Measurements from ENCODE around the gene GLRX3. TPM values are rescaled to one million over a fixed set of nuclear protein-coding genes. Genes with fewer than 3 reads are reported as not detected.

GLRX3 gene
- total RNA-seq, 1 donor from 2014 or later = 200 TPM

DNA sequence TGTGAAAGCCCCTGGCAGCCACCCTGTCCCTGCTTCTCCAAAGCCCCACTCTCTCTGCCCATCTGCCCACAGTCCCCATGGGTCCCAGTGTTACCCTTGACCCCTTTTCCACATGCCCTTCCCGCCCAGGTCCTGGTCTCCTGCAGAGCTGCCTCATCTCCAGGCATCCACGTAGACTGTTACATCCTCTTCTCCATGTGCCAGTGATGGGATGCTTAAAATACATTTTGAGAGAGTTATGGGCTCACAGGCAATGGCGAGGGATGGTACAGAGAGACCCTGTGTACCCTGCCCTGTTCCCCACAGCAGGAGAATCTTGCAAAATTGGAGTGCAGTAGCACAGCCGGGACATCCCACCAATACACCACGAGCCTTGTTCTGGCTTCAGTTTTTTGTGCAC lies 56.8 kb downstream of the GLRX3 start:
- peaks cover 7% of the 10 kb centered on the region for H3K36me3 ChIP-seq (ENCODE audit: control insufficient read depth, insufficient read depth, low read length)
- TF ChIP-seq, protein P1, sequence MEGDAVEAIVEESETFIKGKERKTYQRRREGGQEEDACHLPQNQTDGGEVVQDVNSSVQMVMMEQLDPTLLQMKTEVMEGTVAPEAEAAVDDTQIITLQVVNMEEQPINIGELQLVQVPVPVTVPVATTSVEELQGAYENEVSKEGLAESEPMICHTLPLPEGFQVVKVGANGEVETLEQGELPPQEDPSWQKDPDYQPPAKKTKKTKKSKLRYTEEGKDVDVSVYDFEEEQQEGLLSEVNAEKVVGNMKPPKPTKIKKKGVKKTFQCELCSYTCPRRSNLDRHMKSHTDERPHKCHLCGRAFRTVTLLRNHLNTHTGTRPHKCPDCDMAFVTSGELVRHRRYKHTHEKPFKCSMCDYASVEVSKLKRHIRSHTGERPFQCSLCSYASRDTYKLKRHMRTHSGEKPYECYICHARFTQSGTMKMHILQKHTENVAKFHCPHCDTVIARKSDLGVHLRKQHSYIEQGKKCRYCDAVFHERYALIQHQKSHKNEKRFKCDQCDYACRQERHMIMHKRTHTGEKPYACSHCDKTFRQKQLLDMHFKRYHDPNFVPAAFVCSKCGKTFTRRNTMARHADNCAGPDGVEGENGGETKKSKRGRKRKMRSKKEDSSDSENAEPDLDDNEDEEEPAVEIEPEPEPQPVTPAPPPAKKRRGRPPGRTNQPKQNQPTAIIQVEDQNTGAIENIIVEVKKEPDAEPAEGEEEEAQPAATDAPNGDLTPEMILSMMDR (IDR thresholded peaks at IDR 0.05; ENCODE audit: insufficient read depth, low read length, severe bottlenecking) = no peak
- no peak overlapping the region for H3K4me3 ChIP-seq (ENCODE audit: low read depth, low read length)
- no peaks in the 10 kb centered on the region for H3K27me3 ChIP-seq (ENCODE audit: control insufficient read depth, insufficient read depth, low read length)
- FAIRE-seq (no peak), DNase-seq (ENCODE audit: low read depth) (no peak)

DNA sequence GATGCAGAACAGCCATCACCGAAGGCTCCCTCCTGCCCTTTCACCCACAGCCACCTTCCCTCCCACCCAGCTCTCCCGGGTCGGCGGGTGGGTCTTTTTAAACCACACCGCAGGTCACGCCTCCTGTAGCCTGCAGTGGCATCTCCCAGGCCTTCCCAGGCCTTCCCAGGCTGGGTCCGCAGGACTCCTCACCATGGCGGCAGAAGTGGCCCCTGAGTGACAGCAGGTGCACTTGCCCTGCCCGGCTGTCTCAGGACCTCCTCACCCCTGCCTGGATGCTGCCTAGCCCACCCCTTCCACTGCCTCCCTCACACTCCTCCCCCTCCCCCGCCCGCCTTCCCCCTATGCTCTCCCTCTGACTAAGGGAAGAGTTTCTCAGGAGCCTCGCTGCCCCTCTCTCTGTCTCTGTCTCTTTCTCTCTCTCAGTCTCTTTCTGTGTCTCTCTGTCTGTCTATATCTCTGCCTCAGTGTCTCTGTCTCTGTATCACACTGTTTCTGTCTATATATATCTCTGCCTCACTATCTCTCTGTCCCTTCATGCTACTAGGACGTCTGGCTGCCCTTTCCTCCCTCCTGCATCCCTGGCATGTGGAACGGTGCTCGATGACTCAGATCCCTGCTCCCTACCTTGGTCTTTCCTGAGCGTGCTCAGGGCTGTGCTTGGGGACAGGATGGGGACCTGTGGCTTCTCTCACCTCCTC lies 57.5 kb downstream of the GLRX3 start:
- TF ChIP-seq, protein P1 (IDR thresholded peaks at IDR 0.05; ENCODE audit: insufficient read depth, low read length, severe bottlenecking) = no peak
- no peak overlapping the region for H3K4me3 ChIP-seq (ENCODE audit: low read depth, low read length)
- no peaks in the 10 kb centered on the region for H3K27me3 ChIP-seq (ENCODE audit: control insufficient read depth, insufficient read depth, low read length)
- FAIRE-seq (no peak), DNase-seq (ENCODE audit: low read depth) (no peak)
- peaks cover 7% of the 10 kb centered on the region for H3K36me3 ChIP-seq (ENCODE audit: control insufficient read depth, insufficient read depth, low read length)

DNA sequence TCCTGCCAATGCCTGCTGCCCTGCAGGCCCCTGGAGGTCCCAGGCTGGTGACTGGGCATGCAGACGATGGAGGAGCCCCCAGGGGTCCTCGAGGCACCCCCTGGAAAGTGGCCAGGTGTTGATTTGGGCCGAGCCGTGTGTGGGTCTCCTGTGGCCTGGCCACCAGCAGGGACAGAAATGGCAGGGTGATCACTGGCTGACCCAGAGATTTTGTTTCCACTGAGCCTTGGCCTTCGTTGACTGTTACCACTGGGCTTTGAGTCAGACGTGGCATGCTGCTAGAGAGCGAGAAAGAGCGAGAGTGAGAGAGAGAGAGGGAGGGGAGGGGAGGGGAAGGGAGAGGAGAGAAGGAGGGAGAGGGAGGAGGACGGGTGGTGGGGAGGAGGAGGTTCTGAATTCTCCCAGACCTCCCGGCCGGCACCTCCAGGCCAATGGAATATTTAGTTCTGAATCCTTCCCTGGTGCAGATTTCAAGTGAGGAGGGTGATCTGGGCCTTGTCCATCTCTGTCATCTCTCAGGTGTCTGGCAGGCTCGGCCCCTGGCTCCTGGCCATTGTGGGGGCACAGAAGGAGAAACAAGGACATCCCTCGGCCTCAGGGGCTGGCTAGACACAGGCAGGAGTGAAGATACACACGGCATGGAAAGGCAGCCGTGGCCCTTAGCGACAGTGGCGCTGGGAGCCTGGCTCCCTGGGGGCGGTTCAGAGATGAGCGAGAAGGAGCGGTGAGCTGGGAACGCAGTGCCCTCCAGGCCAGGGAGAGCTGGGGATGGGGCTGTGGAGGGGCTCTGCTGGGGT lies 58.2 kb downstream of the GLRX3 start:
- Histone ChIP-seq H3K36me3 (ENCODE audit: control insufficient read depth, insufficient read depth, low read length) (peaks cover 7% of the 10 kb centered on the region), H3K4me3 (ENCODE audit: low read depth, low read length) (no peak overlapping the region), H3K27me3 (ENCODE audit: control insufficient read depth, insufficient read depth, low read length) (no peaks in the 10 kb centered on the region)
- no peak for FAIRE-seq
- no peak for DNase-seq (ENCODE audit: low read depth)
- TF ChIP-seq, protein P1 (IDR thresholded peaks at IDR 0.05; ENCODE audit: insufficient read depth, low read length, severe bottlenecking) = no peak

DNA sequence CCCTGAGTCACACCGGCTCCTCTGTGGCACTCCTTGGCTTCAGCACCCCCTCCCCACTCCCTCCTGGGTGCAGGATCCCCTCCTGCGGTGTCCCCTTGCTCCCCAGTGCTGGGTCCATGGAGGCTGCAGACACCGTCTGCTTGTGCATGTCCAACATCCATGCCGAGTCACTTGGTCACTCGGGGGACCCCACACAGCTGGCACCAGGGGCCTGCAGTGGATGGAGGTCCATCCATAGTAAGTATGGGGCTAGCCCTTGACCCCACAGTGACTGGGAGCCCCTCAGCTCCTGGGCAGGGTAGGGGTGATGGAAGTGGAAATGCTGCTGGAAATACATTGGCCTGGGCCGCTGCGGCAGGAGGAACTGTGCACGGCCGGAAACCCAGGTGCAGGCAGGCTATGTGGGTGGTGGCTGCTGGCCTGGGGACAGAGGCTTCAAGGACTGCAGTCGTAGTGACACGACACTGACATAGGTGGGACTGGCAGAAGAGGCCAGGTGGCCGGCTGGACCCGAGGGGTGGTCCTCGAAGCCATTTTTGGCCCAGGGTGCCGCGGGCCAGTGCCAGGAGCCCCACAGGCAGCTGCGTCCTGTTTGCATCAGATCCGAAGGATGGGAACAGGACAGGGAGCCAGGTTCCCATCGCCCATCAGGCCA lies 58.9 kb downstream of the GLRX3 start:
- no peaks in the 10 kb centered on the region for H3K27me3 ChIP-seq (ENCODE audit: control insufficient read depth, insufficient read depth, low read length)
- no peak for FAIRE-seq

DNA sequence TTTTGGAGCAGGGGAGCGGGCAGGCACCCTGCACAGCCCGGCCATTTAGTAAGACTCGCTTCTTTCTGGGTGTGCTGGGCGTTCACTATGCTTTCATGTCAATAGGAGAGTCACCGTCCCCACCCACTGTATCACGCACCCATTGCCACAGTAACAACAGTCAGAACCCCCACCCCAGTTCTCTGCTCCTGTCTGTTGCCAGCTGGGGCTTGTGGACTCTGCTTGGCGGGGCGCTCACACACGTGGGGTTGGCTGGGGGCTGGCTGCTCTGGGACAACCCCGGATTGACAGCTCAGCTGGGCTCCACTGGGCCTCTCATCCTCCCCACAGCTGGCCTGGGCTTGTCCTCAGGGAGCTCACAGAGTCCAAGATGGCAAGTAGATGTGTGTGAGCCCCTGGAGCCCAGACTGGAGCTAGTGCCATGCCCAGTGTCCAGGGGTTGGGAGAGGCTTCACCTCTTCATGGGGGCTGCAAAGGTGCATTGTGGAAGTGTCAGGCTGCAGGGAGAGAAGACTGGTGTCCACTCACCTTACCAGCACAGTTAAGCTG lies 59.6 kb downstream of the GLRX3 start:
- FAIRE-seq (no peak), DNase-seq (ENCODE audit: low read depth) (no peak)
- Histone ChIP-seq H3K36me3 (ENCODE audit: control insufficient read depth, insufficient read depth, low read length) (peaks cover 7% of the 10 kb centered on the region), H3K4me3 (ENCODE audit: low read depth, low read length) (no peak overlapping the region), H3K27me3 (ENCODE audit: control insufficient read depth, insufficient read depth, low read length) (no peaks in the 10 kb centered on the region)
- TF ChIP-seq, protein P1 (IDR thresholded peaks at IDR 0.05; ENCODE audit: insufficient read depth, low read length, severe bottlenecking) = no peak

More for the DNA sequence above, 58.9 kb downstream of the GLRX3 start:
- TF ChIP-seq, protein P1 (IDR thresholded peaks at IDR 0.05; ENCODE audit: insufficient read depth, low read length, severe bottlenecking) = no peak
- Histone ChIP-seq H3K4me3 (ENCODE audit: low read depth, low read length) (no peak overlapping the region), H3K36me3 (ENCODE audit: control insufficient read depth, insufficient read depth, low read length) (peaks cover 7% of the 10 kb centered on the region)
- DNase-seq (ENCODE audit: low read depth) = no peak

Data from bronchial epithelial cell (primary cell).